Measurements from ENCODE around the gene TBXT. TPM values are rescaled to one million over a fixed set of nuclear protein-coding genes. Genes with fewer than 3 reads are reported as not detected.
"Not testable (repeated sequence)": the region's sequence is repeated elsewhere in the genome, so short reads cannot be mapped to it uniquely, and the experiment has no call there.

The TBXT gene
- total RNA-seq, 1 donor from 2014 or later, result not detected

GRCh38 chr6:166172546-166172945 lies 4.9 kb upstream of the TBXT start:
- intact Hi-C loops (cut with micrococcal nuclease), result no loop called here

- intact Hi-C loops (cut with micrococcal nuclease), result loop anchor here (5.0 kb wide), 2 partner anchors 162 to 507 kb away; partner anchors contain the start of gene PDE10A
Measured at GRCh38 chr6:166169549-166170421, 2.1 kb upstream of the TBXT start.

- intact Hi-C loops (cut with micrococcal nuclease), result loop anchor here (5.0 kb wide), 2 partner anchors 162 to 507 kb away; partner anchors contain the start of gene PDE10A
Measured at GRCh38 chr6:166168616-166169548, 1.2 kb upstream of the TBXT start.

- intact Hi-C loops (cut with micrococcal nuclease), result loop anchor here (5.0 kb wide), 2 partner anchors 160 to 505 kb away; partner anchors contain the start of gene PDE10A
Measured at GRCh38 chr6:166167258-166167731, 356 bp downstream of the TBXT start.

GRCh38 chr6:166166314-166167257 lies 1.1 kb downstream of the TBXT start:
- intact Hi-C loops (cut with micrococcal nuclease), result loop anchor here (5.0 kb wide), 2 partner anchors 159 to 504 kb away; partner anchors contain the start of gene PDE10A

- intact Hi-C loops (cut with micrococcal nuclease), result loop anchor here (5.0 kb wide), 2 partner anchors 158 to 503 kb away; partner anchors contain the start of gene PDE10A
Measured at GRCh38 chr6:166165558-166166313, 1.9 kb downstream of the TBXT start.

- intact Hi-C loops (cut with micrococcal nuclease), result no loop called here
Measured at GRCh38 chr6:166162599-166163342, 4.9 kb downstream of the TBXT start.

- intact Hi-C loops (cut with micrococcal nuclease), result no loop called here
Measured at GRCh38 chr6:166157930-166158617, 9.6 kb downstream of the TBXT start.

- intact Hi-C loops (cut with micrococcal nuclease), result no loop called here
Measured at GRCh38 chr6:166156942-166157341, 10.7 kb downstream of the TBXT start.

GRCh38 chr6:166153966-166154365 lies 13.7 kb downstream of the TBXT start:
- intact Hi-C loops (cut with micrococcal nuclease), result no loop called here

GRCh38 chr6:166152660-166153059 lies 15.0 kb downstream of the TBXT start:
- intact Hi-C loops (cut with micrococcal nuclease), result no loop called here

GRCh38 chr6:166151798-166152197 lies 15.9 kb downstream of the TBXT start:
- intact Hi-C loops (cut with micrococcal nuclease), result no loop called here

- intact Hi-C loops (cut with micrococcal nuclease), result no loop called here
Measured at GRCh38 chr6:166145751-166146150, 21.9 kb downstream of the TBXT start.

GRCh38 chr6:166143011-166143410 lies 24.6 kb downstream of the TBXT start:
- intact Hi-C loops (cut with micrococcal nuclease), result no loop called here

GRCh38 chr6:166127624-166128472 lies 39.8 kb downstream of the TBXT start:
- intact Hi-C loops (cut with micrococcal nuclease), result no loop called here

- intact Hi-C loops (cut with micrococcal nuclease), result not testable (repeated sequence)
Measured at GRCh38 chr6:166123115-166123514, 44.5 kb downstream of the TBXT start.

- intact Hi-C loops (cut with micrococcal nuclease), result no loop called here
Measured at GRCh38 chr6:166121726-166122125, 45.9 kb downstream of the TBXT start.
